ENCODE measurements around the gene LAMC2.

LAMC2 gene

DNA sequence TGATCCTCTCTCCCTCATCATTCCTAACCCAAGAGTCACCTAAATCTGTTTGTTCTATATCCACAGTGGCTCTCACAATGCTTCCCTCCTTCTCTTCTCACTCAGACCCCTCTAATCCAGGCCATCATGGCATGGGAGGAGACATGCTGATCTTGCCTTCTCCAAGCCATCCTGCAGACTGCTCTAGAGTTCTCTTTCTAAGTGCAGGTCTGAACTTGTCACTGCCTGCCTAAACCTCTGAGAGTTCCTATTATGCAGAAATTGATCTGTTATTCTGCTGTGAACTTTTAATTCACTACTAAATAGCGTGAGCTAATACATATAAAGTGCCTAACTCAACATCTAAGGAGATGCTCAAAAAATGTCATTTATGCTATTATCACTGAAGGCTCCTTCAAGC, 26.8 kb downstream of the LAMC2 start:
- no peaks in the 10 kb centered on the region for H3K27me3 ChIP-seq (ENCODE audit: insufficient read depth, low read length)
- WGBS, result 100% methylated on average over 1 of the region's 1 CpG

DNA sequence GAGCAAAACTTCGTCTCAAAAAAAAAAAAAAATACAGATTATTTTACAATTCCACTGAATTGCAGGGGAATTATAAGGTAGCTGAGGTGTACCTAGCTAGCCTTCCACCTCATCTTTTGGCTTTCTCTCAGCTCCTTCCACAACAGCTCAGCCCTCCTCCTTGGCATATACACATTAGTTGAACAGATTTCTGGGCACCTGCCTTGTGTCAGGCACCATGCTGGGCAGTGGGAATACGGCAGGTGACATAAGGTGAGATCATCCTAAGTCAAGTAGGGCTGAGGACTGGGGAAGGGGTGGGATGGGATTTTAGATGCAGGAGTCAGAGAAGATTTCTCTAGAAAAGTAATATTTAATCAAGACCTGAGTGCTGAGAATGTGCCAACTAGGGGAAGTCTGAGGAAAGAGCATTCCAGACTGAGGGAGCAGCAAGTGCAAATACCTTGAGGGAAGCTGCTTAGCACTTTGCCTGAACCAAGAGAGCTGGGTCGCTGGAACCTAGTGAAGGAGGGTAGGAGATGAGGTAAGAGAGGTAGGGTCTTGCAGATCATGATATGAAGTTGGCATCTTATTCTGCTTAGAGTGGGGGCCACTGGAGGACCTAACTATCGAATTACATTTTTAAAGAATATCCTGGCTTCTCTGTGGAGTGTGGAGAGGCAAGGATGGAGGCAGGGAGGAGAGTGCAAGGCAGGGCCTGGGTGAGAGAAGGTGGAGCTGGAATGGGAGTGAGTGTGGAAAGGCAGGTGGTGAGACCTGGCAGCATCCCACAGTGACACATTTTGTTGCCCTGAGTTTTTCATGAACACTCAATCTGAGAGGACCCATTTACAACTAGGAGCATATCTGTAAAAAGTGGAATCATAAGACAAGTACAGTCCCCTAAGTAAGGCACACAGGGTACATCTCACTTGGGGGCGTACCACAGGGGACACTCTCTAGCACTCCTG, 28.2 kb downstream of the LAMC2 start:
- Histone ChIP-seq H3K9ac (ENCODE audit: low read depth, low read length) (no peak overlapping the region), H3K27ac (ENCODE audit: low read depth, low read length) (no peak overlapping the region), H3K27me3 (ENCODE audit: insufficient read depth, low read length) (no peaks in the 10 kb centered on the region), H3K36me3 (ENCODE audit: insufficient read depth, low read length) (no peaks in the 10 kb centered on the region), H3K9me3 (ENCODE audit: insufficient read depth, low read depth, low read length) (no peaks in the 10 kb centered on the region), H3K4me3 (ENCODE audit: low read length) (no peak overlapping the region), H3K4me1 (ENCODE audit: insufficient read depth, low read length) (peaks cover 10% of the 10 kb centered on the region)
- 87% methylated on average over 4 of the region's 5 CpGs for WGBS

More for the DNA sequence above, 26.8 kb downstream of the LAMC2 start:
- Histone ChIP-seq H3K36me3 (ENCODE audit: insufficient read depth, low read length) (no peaks in the 10 kb centered on the region), H3K9ac (ENCODE audit: low read depth, low read length) (no peak overlapping the region), H3K4me1 (ENCODE audit: insufficient read depth, low read length) (no peaks in the 10 kb centered on the region), H3K27ac (ENCODE audit: low read depth, low read length) (no peak overlapping the region), H3K9me3 (ENCODE audit: insufficient read depth, low read depth, low read length) (no peaks in the 10 kb centered on the region), H3K4me3 (ENCODE audit: low read length) (no peak overlapping the region)

GRCh38 chr1:183215076-183215720, 29.1 kb downstream of the LAMC2 start:
- 87% methylated on average over 13 of the region's 13 CpGs for WGBS
- Histone ChIP-seq H3K9ac (ENCODE audit: low read depth, low read length) (no peak overlapping the region), H3K27me3 (ENCODE audit: insufficient read depth, low read length) (no peaks in the 10 kb centered on the region), H3K9me3 (ENCODE audit: insufficient read depth, low read depth, low read length) (no peaks in the 10 kb centered on the region), H3K4me1 (ENCODE audit: insufficient read depth, low read length) (peaks cover 14% of the 10 kb centered on the region), H3K4me3 (ENCODE audit: low read length) (no peak overlapping the region), H3K36me3 (ENCODE audit: insufficient read depth, low read length) (no peaks in the 10 kb centered on the region), H3K27ac (ENCODE audit: low read depth, low read length) (no peak overlapping the region)

- Histone ChIP-seq H3K27me3 (ENCODE audit: insufficient read depth, low read length) (no peaks in the 10 kb centered on the region), H3K4me1 (ENCODE audit: insufficient read depth, low read length) (peaks cover 14% of the 10 kb centered on the region), H3K9ac (ENCODE audit: low read depth, low read length) (no peak overlapping the region), H3K9me3 (ENCODE audit: insufficient read depth, low read depth, low read length) (no peaks in the 10 kb centered on the region), H3K27ac (ENCODE audit: low read depth, low read length) (no peak overlapping the region), H3K4me3 (ENCODE audit: low read length) (no peak overlapping the region), H3K36me3 (ENCODE audit: insufficient read depth, low read length) (no peaks in the 10 kb centered on the region)
- 89% methylated on average over 4 of the region's 4 CpGs for WGBS
These were observed 29.9 kb downstream of the LAMC2 start for GRCh38 chr1:183215936-183216335.

DNA sequence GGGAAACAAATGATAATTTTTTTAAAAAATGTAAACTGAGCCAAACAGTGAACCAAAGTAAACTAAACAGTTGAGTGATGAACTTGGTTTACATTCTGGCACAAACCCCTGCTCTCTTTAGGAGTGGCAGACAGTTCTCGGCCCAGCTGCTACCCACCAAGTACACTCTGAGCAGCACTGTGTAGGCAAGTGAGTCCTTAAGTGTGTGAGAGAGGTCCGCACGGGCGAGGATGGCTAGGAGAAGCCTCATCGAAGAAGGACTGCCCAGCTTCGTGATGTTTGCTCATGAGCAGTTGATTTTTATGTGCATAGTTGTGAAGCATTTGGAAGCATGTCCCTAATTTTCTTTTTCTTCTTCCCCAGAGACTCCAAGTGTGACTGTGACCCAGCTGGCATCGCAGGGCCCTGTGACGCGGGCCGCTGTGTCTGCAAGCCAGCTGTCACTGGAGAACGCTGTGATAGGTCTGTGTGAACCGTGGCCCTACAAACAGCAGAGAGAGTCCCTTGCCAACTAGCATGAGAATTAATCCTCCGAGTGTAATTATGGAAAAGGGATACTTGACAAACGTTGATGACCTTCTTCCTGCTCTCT, 32.1 kb downstream of the LAMC2 start:
- Histone ChIP-seq H3K27me3 (ENCODE audit: insufficient read depth, low read length) (no peaks in the 10 kb centered on the region), H3K27ac (ENCODE audit: low read depth, low read length) (no peak overlapping the region), H3K36me3 (ENCODE audit: insufficient read depth, low read length) (no peaks in the 10 kb centered on the region), H3K4me1 (ENCODE audit: insufficient read depth, low read length) (peaks cover 14% of the 10 kb centered on the region), H3K9me3 (ENCODE audit: insufficient read depth, low read depth, low read length) (no peaks in the 10 kb centered on the region), H3K9ac (ENCODE audit: low read depth, low read length) (no peak overlapping the region), H3K4me3 (ENCODE audit: low read length) (no peak overlapping the region)
- WGBS, result 92% methylated on average over 14 of the region's 14 CpGs

- WGBS, result 48% methylated on average over 5 of the region's 5 CpGs
- H3K4me3 ChIP-seq (ENCODE audit: low read length), result no peak overlapping the region
- peaks cover 14% of the 10 kb centered on the region for H3K4me1 ChIP-seq (ENCODE audit: insufficient read depth, low read length)
- no peaks in the 10 kb centered on the region for H3K36me3 ChIP-seq (ENCODE audit: insufficient read depth, low read length)
- no peak overlapping the region for H3K27ac ChIP-seq (ENCODE audit: low read depth, low read length)
- H3K9ac ChIP-seq (ENCODE audit: low read depth, low read length), result no peak overlapping the region
- H3K27me3 ChIP-seq (ENCODE audit: insufficient read depth, low read length), result no peaks in the 10 kb centered on the region
- H3K9me3 ChIP-seq (ENCODE audit: insufficient read depth, low read depth, low read length), result no peaks in the 10 kb centered on the region
These were observed 33.0 kb downstream of the LAMC2 start for GRCh38 chr1:183218971-183219615.

GRCh38 chr1:183219616-183220009, 33.5 kb downstream of the LAMC2 start:
- Histone ChIP-seq H3K4me3 (ENCODE audit: low read length) (no peak overlapping the region), H3K27me3 (ENCODE audit: insufficient read depth, low read length) (no peaks in the 10 kb centered on the region), H3K27ac (ENCODE audit: low read depth, low read length) (no peak overlapping the region), H3K9me3 (ENCODE audit: insufficient read depth, low read depth, low read length) (no peaks in the 10 kb centered on the region), H3K9ac (ENCODE audit: low read depth, low read length) (no peak overlapping the region), H3K4me1 (ENCODE audit: insufficient read depth, low read length) (peaks cover 14% of the 10 kb centered on the region), H3K36me3 (ENCODE audit: insufficient read depth, low read length) (no peaks in the 10 kb centered on the region)

- Histone ChIP-seq H3K9me3 (ENCODE audit: insufficient read depth, low read depth, low read length) (no peaks in the 10 kb centered on the region), H3K9ac (ENCODE audit: low read depth, low read length) (no peak overlapping the region), H3K27me3 (ENCODE audit: insufficient read depth, low read length) (no peaks in the 10 kb centered on the region), H3K4me3 (ENCODE audit: low read length) (no peak overlapping the region), H3K4me1 (ENCODE audit: insufficient read depth, low read length) (peaks cover 22% of the 10 kb centered on the region), H3K36me3 (ENCODE audit: insufficient read depth, low read length) (no peaks in the 10 kb centered on the region), H3K27ac (ENCODE audit: low read depth, low read length) (no peak overlapping the region)
- 91% methylated on average over 3 of the region's 3 CpGs for WGBS
These were observed 36.8 kb downstream of the LAMC2 start for GRCh38 chr1:183222909-183223308.

GRCh38 chr1:183223467-183223866, 37.4 kb downstream of the LAMC2 start:
- no peaks in the 10 kb centered on the region for H3K27me3 ChIP-seq (ENCODE audit: insufficient read depth, low read length)
- H3K4me1 ChIP-seq (ENCODE audit: insufficient read depth, low read length), result peaks cover 20% of the 10 kb centered on the region
- 81% methylated on average over 3 of the region's 3 CpGs for WGBS
- H3K4me3 ChIP-seq (ENCODE audit: low read length), result no peak overlapping the region
- H3K36me3 ChIP-seq (ENCODE audit: insufficient read depth, low read length), result no peaks in the 10 kb centered on the region
- no peak overlapping the region for H3K27ac ChIP-seq (ENCODE audit: low read depth, low read length)
- H3K9me3 ChIP-seq (ENCODE audit: insufficient read depth, low read depth, low read length), result no peaks in the 10 kb centered on the region
- no peak overlapping the region for H3K9ac ChIP-seq (ENCODE audit: low read depth, low read length)

DNA sequence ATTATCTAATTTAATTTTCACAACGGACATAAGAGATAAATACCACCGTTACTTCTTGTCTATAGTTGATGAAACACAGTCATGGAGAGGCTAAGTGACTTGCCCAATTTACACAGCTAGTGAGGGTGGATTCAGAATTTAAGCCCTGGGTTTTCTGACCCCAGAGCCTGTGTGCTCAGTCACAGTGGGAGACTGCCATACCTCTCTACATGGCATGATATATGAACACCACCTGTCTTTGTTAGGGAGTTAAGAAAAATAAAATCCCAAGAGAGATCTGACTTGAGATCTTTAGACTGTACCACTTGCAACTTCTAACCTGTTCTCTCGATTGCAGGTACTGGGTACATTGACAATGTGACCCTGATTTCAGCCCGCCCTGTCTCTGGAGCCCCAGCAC, 40.3 kb downstream of the LAMC2 start:
- H3K27ac ChIP-seq (ENCODE audit: low read depth, low read length), result no peak overlapping the region
- H3K27me3 ChIP-seq (ENCODE audit: insufficient read depth, low read length), result no peaks in the 10 kb centered on the region
- no peak overlapping the region for H3K4me3 ChIP-seq (ENCODE audit: low read length)
- no peak overlapping the region for H3K9ac ChIP-seq (ENCODE audit: low read depth, low read length)
- H3K36me3 ChIP-seq (ENCODE audit: insufficient read depth, low read length), result no peaks in the 10 kb centered on the region
- peaks cover 15% of the 10 kb centered on the region for H3K4me1 ChIP-seq (ENCODE audit: insufficient read depth, low read length)
- H3K9me3 ChIP-seq (ENCODE audit: insufficient read depth, low read depth, low read length), result no peaks in the 10 kb centered on the region
- 97% methylated on average over 4 of the region's 4 CpGs for WGBS

DNA sequence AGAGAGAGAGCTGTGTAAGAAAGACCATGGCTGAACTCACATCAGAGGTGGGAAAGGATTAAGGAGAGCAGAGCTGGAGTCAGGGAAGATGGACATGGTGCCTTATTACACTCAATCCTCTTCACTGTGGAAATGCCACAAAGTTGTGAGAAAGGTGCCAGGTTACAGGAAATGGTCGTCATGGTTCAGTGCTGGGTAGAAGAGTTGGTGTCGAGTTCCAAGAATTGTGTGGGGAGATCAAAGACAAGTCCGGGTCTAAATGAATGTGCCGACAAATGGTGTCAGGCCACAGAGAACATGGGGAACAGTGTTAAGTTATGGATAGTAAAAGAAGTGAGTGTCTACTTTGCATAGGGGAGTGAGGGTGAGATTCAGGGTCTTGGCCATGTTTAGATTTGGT, 40.9 kb downstream of the LAMC2 start:
- H3K27me3 ChIP-seq (ENCODE audit: insufficient read depth, low read length), result no peaks in the 10 kb centered on the region
- H3K4me3 ChIP-seq (ENCODE audit: low read length), result no peak overlapping the region
- no peak overlapping the region for H3K9ac ChIP-seq (ENCODE audit: low read depth, low read length)
- peaks cover 15% of the 10 kb centered on the region for H3K4me1 ChIP-seq (ENCODE audit: insufficient read depth, low read length)
- H3K36me3 ChIP-seq (ENCODE audit: insufficient read depth, low read length), result no peaks in the 10 kb centered on the region
- H3K9me3 ChIP-seq (ENCODE audit: insufficient read depth, low read depth, low read length), result no peaks in the 10 kb centered on the region
- WGBS, result 74% methylated on average over 4 of the region's 4 CpGs
- no peak overlapping the region for H3K27ac ChIP-seq (ENCODE audit: low read depth, low read length)

Measured in HUES64 (cell line).